Hepatocyte (in vitro differentiated cells): Measurements from ENCODE around the gene TMPRSS3.

Source experiments
- CTCF ChIP-seq: fragments of 200-600 bp; sonication (generic); IDR thresholded peaks from 2 replicates; pipeline ENCODE4 v1.5.1; 2016; ENCODE audit warnings: antibody characterized with exemption, mild to moderate bottlenecking; ENCODE audit not compliant: poor library complexity
- EZH2 ChIP-seq: fragments of 200-600 bp; sonication (generic); IDR thresholded peaks from 2 replicates; pipeline ENCODE4 v1.6.1; 2016; ENCODE audit warnings: antibody characterized with exemption, mild to moderate bottlenecking, borderline replicate concordance
- EZH2phosphoT487 ChIP-seq: fragments of 200-600 bp; sonication (generic); IDR thresholded peaks from one replicate; pipeline ENCODE4 v1.6.1; 2018; ENCODE audit warnings: antibody characterized with exemption, mild to moderate bottlenecking, low read depth, moderate library complexity; ENCODE audit not compliant: unreplicated experiment, severe bottlenecking

GRCh38 chr21:42407476-42407875, 11.6 kb upstream of the TMPRSS3 start:
- TF ChIP-seq CTCF (no peak), EZH2 (no peak), EZH2phosphoT487 (no peak)
